HG02973 (cell line): ENCODE measurements around the gene RYR3.

Experiments
- ATAC-seq: cut with Tn5 transposase; IDR thresholded peaks from one replicate; pipeline ENCODE4 v1.9.1; 2021; ENCODE audit warnings: moderate library complexity; ENCODE audit not compliant: unreplicated experiment

Gene RYR3

GRCh38 chr15:33317896-33318295 lies 7.1 kb downstream of the RYR3 start:
- ATAC-seq = no peak

GRCh38 chr15:33320017-33320416 lies 9.2 kb downstream of the RYR3 start:
- no peak for ATAC-seq

GRCh38 chr15:33322091-33322490 lies 11.3 kb downstream of the RYR3 start:
- ATAC-seq = no peak

- no peak for ATAC-seq
Observed at GRCh38 chr15:33324609-33325008, 13.8 kb downstream of the RYR3 start.

- no peak for ATAC-seq
Observed at GRCh38 chr15:33326908-33327307, 16.1 kb downstream of the RYR3 start.

GRCh38 chr15:33328106-33328505 lies 17.3 kb downstream of the RYR3 start:
- no peak for ATAC-seq

GRCh38 chr15:33329457-33329856 lies 18.7 kb downstream of the RYR3 start:
- no peak for ATAC-seq

- ATAC-seq = no peak
Observed at GRCh38 chr15:33330931-33331330, 20.2 kb downstream of the RYR3 start.

GRCh38 chr15:33341953-33342352 lies 31.2 kb downstream of the RYR3 start:
- ATAC-seq = no peak

GRCh38 chr15:33343275-33343674 lies 32.5 kb downstream of the RYR3 start:
- ATAC-seq = no peak

GRCh38 chr15:33344111-33344510 lies 33.3 kb downstream of the RYR3 start:
- no peak for ATAC-seq

GRCh38 chr15:33344530-33344929 lies 33.8 kb downstream of the RYR3 start:
- no peak for ATAC-seq

- no peak for ATAC-seq
Observed at GRCh38 chr15:33354411-33354810, 43.6 kb downstream of the RYR3 start.

GRCh38 chr15:33357845-33358244 lies 47.1 kb downstream of the RYR3 start:
- no peak for ATAC-seq

- ATAC-seq = no peak
Observed at GRCh38 chr15:33358306-33358705, 47.5 kb downstream of the RYR3 start.

GRCh38 chr15:33360886-33361285 lies 50.1 kb downstream of the RYR3 start:
- ATAC-seq = no peak

- ATAC-seq = no peak
Observed at GRCh38 chr15:33369941-33370622, 59.3 kb downstream of the RYR3 start.

- ATAC-seq = no peak
Observed at GRCh38 chr15:33370623-33371020, 59.9 kb downstream of the RYR3 start.

- no peak for ATAC-seq
Observed at GRCh38 chr15:33371159-33371558, 60.4 kb downstream of the RYR3 start.

- no peak for ATAC-seq
Observed at GRCh38 chr15:33374226-33374914, 63.6 kb downstream of the RYR3 start.

- no peak for ATAC-seq
Observed at GRCh38 chr15:33375236-33375635, 64.5 kb downstream of the RYR3 start.

- no peak for ATAC-seq
Observed at GRCh38 chr15:33377204-33377603, 66.4 kb downstream of the RYR3 start.
